HG02938 (cell line): Measurements from ENCODE around the gene PKM.
"Not testable (repeated sequence)": the region's sequence is repeated elsewhere in the genome, so short reads cannot be mapped to it uniquely, and the experiment has no call there.

Experiments
- ATAC-seq: cut with Tn5 transposase; IDR thresholded peaks from one replicate; pipeline ENCODE4 v1.9.1; 2021; ENCODE audit warnings: mild to moderate bottlenecking, moderate library complexity; ENCODE audit not compliant: unreplicated experiment

PKM gene

GRCh38 chr15:72231066-72231832 is at the start of gene PKM:
Gene PKM, minus strand, starts transcription at chr15:72231190. Its CDS starts 12,093 bp downstream, at chr15:72219097.
- peak; percentile 25 for ATAC-seq

- ATAC-seq = no peak
These were observed 49.8 kb upstream of the PKM start for GRCh38 chr15:72280751-72281150.

GRCh38 chr15:72278737-72279136 is 47.7 kb upstream of the PKM start:
- no peak for ATAC-seq

- no peak for ATAC-seq
These were observed 45.3 kb upstream of the PKM start for GRCh38 chr15:72276326-72276700.

- ATAC-seq = not testable (repeated sequence)
These were observed 44.8 kb upstream of the PKM start for GRCh38 chr15:72275635-72276325.

- ATAC-seq = peak; percentile 7
These were observed 42.0 kb upstream of the PKM start for GRCh38 chr15:72272997-72273352.

GRCh38 chr15:72272213-72272996 is 41.4 kb upstream of the PKM start, which contains the start of gene PARP6:
Gene PARP6, minus strand, starts transcription at chr15:72272554. Its CDS starts 5,077 bp downstream, at chr15:72267477.
- peak; percentile 94 for ATAC-seq

GRCh38 chr15:72271895-72272212 is 40.9 kb upstream of the PKM start:
- ATAC-seq = no peak

GRCh38 chr15:72271221-72271620 is 40.2 kb upstream of the PKM start:
- ATAC-seq = no peak

GRCh38 chr15:72269739-72270138 is 38.7 kb upstream of the PKM start:
- no peak for ATAC-seq

GRCh38 chr15:72265031-72265430 is 34.0 kb upstream of the PKM start:
- ATAC-seq = no peak

GRCh38 chr15:72252663-72253299 is 21.8 kb upstream of the PKM start:
- no peak for ATAC-seq

GRCh38 chr15:72249142-72249810 is 18.3 kb upstream of the PKM start:
- ATAC-seq = no peak

GRCh38 chr15:72248514-72248913 is 17.5 kb upstream of the PKM start:
- ATAC-seq = no peak

GRCh38 chr15:72242775-72243370 is 11.9 kb upstream of the PKM start:
- no peak for ATAC-seq

- no peak for ATAC-seq
These were observed 8.7 kb upstream of the PKM start for GRCh38 chr15:72239652-72240051.

- ATAC-seq = no peak
These were observed 7.6 kb upstream of the PKM start for GRCh38 chr15:72238586-72238985.

- ATAC-seq = no peak
These were observed 6.8 kb upstream of the PKM start for GRCh38 chr15:72237853-72238224.

- peak; percentile 73 for ATAC-seq
These were observed 6.3 kb upstream of the PKM start for GRCh38 chr15:72237029-72237852.
